Measurements from ENCODE around the gene AIG1. TPM values are rescaled to one million over a fixed set of nuclear protein-coding genes. Genes with fewer than 3 reads are reported as not detected.

AIG1 gene
- polyA plus RNA-seq, 1 donor from 2014 or later: 23.2 TPM

DNA sequence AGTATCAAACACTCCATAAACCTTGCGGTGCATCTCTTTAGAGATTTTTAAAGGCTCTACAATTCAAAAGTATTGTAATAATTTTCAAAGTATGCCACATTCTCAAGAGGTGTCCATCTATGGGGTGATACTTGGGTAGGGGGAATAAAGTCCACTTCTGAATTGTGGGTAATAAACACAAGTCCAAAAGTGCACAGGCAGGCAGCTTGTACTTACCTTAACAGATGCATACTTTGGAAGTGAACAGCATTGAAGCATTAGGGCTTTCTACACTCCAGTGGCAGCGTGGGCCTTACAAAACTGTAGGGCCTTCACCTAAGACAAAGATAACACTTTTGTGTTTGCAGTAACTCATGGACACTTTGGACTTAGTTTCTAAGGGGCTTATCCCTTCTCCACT lies 58.6 kb downstream of the AIG1 start:
- TF ChIP-seq MXI1 (conservative IDR thresholded peaks at IDR 0.05; ENCODE audit: poor library complexity, severe bottlenecking) (no peak), EP300 (conservative IDR thresholded peaks at IDR 0.05; ENCODE audit: poor library complexity, severe bottlenecking) (no peak), TAF1 (IDR thresholded peaks at IDR 0.05; ENCODE audit: low read depth) (no peak)
- no peaks in the 10 kb centered on the region for H3K27me3 ChIP-seq (ENCODE audit: insufficient read depth, low read depth, low read length)
- no peaks in the 10 kb centered on the region for H4K20me1 ChIP-seq (ENCODE audit: insufficient read depth)
- H3K36me3 ChIP-seq (ENCODE audit: insufficient read depth, low read length): no peaks in the 10 kb centered on the region
- H3K9ac ChIP-seq (ENCODE audit: low read length): no peak overlapping the region
- no peak overlapping the region for H2AFZ ChIP-seq (ENCODE audit: low read depth, low read length)
- no peak overlapping the region for H3K4me2 ChIP-seq (ENCODE audit: low read length)
- no peaks in the 10 kb centered on the region for H3K79me2 ChIP-seq (replicated peaks; ENCODE audit: insufficient read depth, low read length)
- no peaks in the 10 kb centered on the region for H3F3A ChIP-seq (ENCODE audit: insufficient read depth, low read length, poor library complexity, severe bottlenecking)
- no peak overlapping the region for H3K27ac ChIP-seq (ENCODE audit: low read length)
- H3K4me3 ChIP-seq (ENCODE audit: low read length): no peak overlapping the region
- H3K9me3 ChIP-seq (ENCODE audit: low read length): no peaks in the 10 kb centered on the region
- no peaks in the 10 kb centered on the region for H3K9me2 ChIP-seq (ENCODE audit: insufficient read depth, low read length)

GRCh38 chr6:143123081-143123480 lies 62.4 kb downstream of the AIG1 start:
- Histone ChIP-seq H3K27me3 (ENCODE audit: insufficient read depth, low read depth, low read length) (no peaks in the 10 kb centered on the region), H3K4me2 (ENCODE audit: low read length) (no peak overlapping the region), H3K4me3 (ENCODE audit: low read length) (no peak overlapping the region), H3K36me3 (ENCODE audit: insufficient read depth, low read length) (no peaks in the 10 kb centered on the region), H3K9me3 (ENCODE audit: low read length) (no peaks in the 10 kb centered on the region), H2AFZ (ENCODE audit: low read depth, low read length) (no peak overlapping the region), H3K79me2 (replicated peaks; ENCODE audit: insufficient read depth, low read length) (no peaks in the 10 kb centered on the region), H3F3A (ENCODE audit: insufficient read depth, low read length, poor library complexity, severe bottlenecking) (no peaks in the 10 kb centered on the region), H4K20me1 (ENCODE audit: insufficient read depth) (no peaks in the 10 kb centered on the region), H3K27ac (ENCODE audit: low read length) (no peak overlapping the region), H3K9ac (ENCODE audit: low read length) (no peak overlapping the region), H3K9me2 (ENCODE audit: insufficient read depth, low read length) (no peaks in the 10 kb centered on the region)
- TF ChIP-seq, protein P1, sequence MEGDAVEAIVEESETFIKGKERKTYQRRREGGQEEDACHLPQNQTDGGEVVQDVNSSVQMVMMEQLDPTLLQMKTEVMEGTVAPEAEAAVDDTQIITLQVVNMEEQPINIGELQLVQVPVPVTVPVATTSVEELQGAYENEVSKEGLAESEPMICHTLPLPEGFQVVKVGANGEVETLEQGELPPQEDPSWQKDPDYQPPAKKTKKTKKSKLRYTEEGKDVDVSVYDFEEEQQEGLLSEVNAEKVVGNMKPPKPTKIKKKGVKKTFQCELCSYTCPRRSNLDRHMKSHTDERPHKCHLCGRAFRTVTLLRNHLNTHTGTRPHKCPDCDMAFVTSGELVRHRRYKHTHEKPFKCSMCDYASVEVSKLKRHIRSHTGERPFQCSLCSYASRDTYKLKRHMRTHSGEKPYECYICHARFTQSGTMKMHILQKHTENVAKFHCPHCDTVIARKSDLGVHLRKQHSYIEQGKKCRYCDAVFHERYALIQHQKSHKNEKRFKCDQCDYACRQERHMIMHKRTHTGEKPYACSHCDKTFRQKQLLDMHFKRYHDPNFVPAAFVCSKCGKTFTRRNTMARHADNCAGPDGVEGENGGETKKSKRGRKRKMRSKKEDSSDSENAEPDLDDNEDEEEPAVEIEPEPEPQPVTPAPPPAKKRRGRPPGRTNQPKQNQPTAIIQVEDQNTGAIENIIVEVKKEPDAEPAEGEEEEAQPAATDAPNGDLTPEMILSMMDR (IDR thresholded peaks at IDR 0.05; ENCODE audit: poor library complexity, severe bottlenecking): no peak
- TF ChIP-seq TAF1 (IDR thresholded peaks at IDR 0.05; ENCODE audit: low read depth) (no peak), RAD21 (conservative IDR thresholded peaks at IDR 0.05) (no peak), POLR2AphosphoS5 (IDR thresholded peaks at IDR 0.05) (no peak), EZH2 (IDR thresholded peaks at IDR 0.05; ENCODE audit: borderline replicate concordance, insufficient read depth, low read length, poor library complexity, severe bottlenecking) (no peak), MXI1 (conservative IDR thresholded peaks at IDR 0.05; ENCODE audit: poor library complexity, severe bottlenecking) (no peak), SMC3 (conservative IDR thresholded peaks at IDR 0.05; ENCODE audit: poor library complexity) (no peak), EP300 (conservative IDR thresholded peaks at IDR 0.05; ENCODE audit: poor library complexity, severe bottlenecking) (no peak)
- TF ChIP-seq, protein P2, sequence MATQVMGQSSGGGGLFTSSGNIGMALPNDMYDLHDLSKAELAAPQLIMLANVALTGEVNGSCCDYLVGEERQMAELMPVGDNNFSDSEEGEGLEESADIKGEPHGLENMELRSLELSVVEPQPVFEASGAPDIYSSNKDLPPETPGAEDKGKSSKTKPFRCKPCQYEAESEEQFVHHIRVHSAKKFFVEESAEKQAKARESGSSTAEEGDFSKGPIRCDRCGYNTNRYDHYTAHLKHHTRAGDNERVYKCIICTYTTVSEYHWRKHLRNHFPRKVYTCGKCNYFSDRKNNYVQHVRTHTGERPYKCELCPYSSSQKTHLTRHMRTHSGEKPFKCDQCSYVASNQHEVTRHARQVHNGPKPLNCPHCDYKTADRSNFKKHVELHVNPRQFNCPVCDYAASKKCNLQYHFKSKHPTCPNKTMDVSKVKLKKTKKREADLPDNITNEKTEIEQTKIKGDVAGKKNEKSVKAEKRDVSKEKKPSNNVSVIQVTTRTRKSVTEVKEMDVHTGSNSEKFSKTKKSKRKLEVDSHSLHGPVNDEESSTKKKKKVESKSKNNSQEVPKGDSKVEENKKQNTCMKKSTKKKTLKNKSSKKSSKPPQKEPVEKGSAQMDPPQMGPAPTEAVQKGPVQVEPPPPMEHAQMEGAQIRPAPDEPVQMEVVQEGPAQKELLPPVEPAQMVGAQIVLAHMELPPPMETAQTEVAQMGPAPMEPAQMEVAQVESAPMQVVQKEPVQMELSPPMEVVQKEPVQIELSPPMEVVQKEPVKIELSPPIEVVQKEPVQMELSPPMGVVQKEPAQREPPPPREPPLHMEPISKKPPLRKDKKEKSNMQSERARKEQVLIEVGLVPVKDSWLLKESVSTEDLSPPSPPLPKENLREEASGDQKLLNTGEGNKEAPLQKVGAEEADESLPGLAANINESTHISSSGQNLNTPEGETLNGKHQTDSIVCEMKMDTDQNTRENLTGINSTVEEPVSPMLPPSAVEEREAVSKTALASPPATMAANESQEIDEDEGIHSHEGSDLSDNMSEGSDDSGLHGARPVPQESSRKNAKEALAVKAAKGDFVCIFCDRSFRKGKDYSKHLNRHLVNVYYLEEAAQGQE (IDR thresholded peaks at IDR 0.05; ENCODE audit: borderline replicate concordance): no peak

DNA sequence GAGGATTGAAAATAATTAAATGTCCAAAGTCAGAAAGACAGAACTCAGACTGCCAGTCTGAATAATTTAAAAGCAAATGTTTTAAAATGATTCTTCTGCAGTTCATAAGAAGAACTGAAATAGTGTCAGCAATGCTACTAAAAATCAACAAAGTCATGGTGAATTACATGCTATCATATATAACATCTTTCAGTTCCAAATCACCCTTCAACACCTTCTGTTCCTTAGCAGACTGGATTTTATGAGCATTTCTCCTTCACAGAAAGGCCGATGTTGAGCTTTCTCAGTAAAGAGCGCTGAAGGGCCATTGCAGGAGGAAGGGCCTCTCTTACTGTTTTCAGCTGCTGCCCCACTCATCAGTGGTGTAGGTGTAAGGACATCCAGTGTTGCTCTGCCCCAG lies 63.3 kb downstream of the AIG1 start:
- no peaks in the 10 kb centered on the region for H3K79me2 ChIP-seq (replicated peaks; ENCODE audit: insufficient read depth, low read length)
- H3K36me3 ChIP-seq (ENCODE audit: insufficient read depth, low read length): no peaks in the 10 kb centered on the region
- no peaks in the 10 kb centered on the region for H3K27me3 ChIP-seq (ENCODE audit: insufficient read depth, low read depth, low read length)
- H3K4me2 ChIP-seq (ENCODE audit: low read length): no peak overlapping the region
- no peaks in the 10 kb centered on the region for H4K20me1 ChIP-seq (ENCODE audit: insufficient read depth)
- H3K9me2 ChIP-seq (ENCODE audit: insufficient read depth, low read length): no peaks in the 10 kb centered on the region
- H3K4me3 ChIP-seq (ENCODE audit: low read length): no peak overlapping the region
- TF ChIP-seq POLR2AphosphoS5 (IDR thresholded peaks at IDR 0.05) (no peak), MXI1 (conservative IDR thresholded peaks at IDR 0.05; ENCODE audit: poor library complexity, severe bottlenecking) (no peak), EZH2 (IDR thresholded peaks at IDR 0.05; ENCODE audit: borderline replicate concordance, insufficient read depth, low read length, poor library complexity, severe bottlenecking) (no peak), SMC3 (conservative IDR thresholded peaks at IDR 0.05; ENCODE audit: poor library complexity) (no peak), RAD21 (conservative IDR thresholded peaks at IDR 0.05) (no peak)
- H3K9ac ChIP-seq (ENCODE audit: low read length): no peak overlapping the region
- no peaks in the 10 kb centered on the region for H3K9me3 ChIP-seq (ENCODE audit: low read length)
- H2AFZ ChIP-seq (ENCODE audit: low read depth, low read length): no peak overlapping the region
- H3F3A ChIP-seq (ENCODE audit: insufficient read depth, low read length, poor library complexity, severe bottlenecking): no peaks in the 10 kb centered on the region
- no peak overlapping the region for H3K27ac ChIP-seq (ENCODE audit: low read length)
